GM12875 (cell line): ENCODE data around the gene MAMDC2.

Experiments
- H3K4me3 ChIP-seq: one replicate; pipeline ENCODE4 v1.5.1; 2011; ENCODE audit warnings: low read depth, low read length, control low read depth
- CTCF ChIP-seq: IDR thresholded peaks from 2 replicates; pipeline ENCODE4 v1.5.1; 2011; ENCODE audit warnings: low read depth, mild to moderate bottlenecking, control low read depth, inconsistent platforms, low read length, moderate library complexity, borderline replicate concordance; ENCODE audit not compliant: insufficient read depth

MAMDC2 gene

GRCh38 chr9:70076678-70077077 lies 33.0 kb downstream of the MAMDC2 start:
- TF ChIP-seq CTCF = no peak
- H3K4me3 ChIP-seq = no peak overlapping the region

GRCh38 chr9:70079417-70080037 lies 35.9 kb downstream of the MAMDC2 start:
- H3K4me3 ChIP-seq = no peak overlapping the region
- TF ChIP-seq CTCF = no peak

GRCh38 chr9:70080481-70081119 lies 37.0 kb downstream of the MAMDC2 start:
- TF ChIP-seq CTCF = no peak
- H3K4me3 ChIP-seq = no peak overlapping the region

- H3K4me3 ChIP-seq = no peak overlapping the region
- TF ChIP-seq CTCF = no peak
Observed at GRCh38 chr9:70081120-70081495, 37.5 kb downstream of the MAMDC2 start.

GRCh38 chr9:70083429-70083828 lies 39.8 kb downstream of the MAMDC2 start:
- TF ChIP-seq CTCF = no peak
- H3K4me3 ChIP-seq = no peak overlapping the region

GRCh38 chr9:70085241-70085640 lies 41.6 kb downstream of the MAMDC2 start:
- H3K4me3 ChIP-seq = no peak overlapping the region
- TF ChIP-seq CTCF = no peak

GRCh38 chr9:70091103-70091502 lies 47.5 kb downstream of the MAMDC2 start:
- no peak for TF ChIP-seq CTCF
- H3K4me3 ChIP-seq = no peak overlapping the region
